DOHH2 (cell line): Measurements from ENCODE around the gene FOXN3.

Experiments used
- H3F3A ChIP-seq: fragments of 200-600 bp; sonication (generic), shearing (Covaris generic); 2 replicates; pipeline ENCODE4 v1.6.0; 2016; ENCODE audit warnings: antibody characterized with exemption, mild to moderate bottlenecking; ENCODE audit not compliant: control insufficient read depth, insufficient read depth
- H3K27ac ChIP-seq: fragments of 200-600 bp; sonication (generic); 2 replicates; pipeline ENCODE4 v1.5.1; 2014; ENCODE audit warnings: low read depth, mild to moderate bottlenecking, low read length, moderate library complexity
- H3K27me3 ChIP-seq: fragments of 200-600 bp; sonication (generic); 2 replicates; pipeline ENCODE4 v1.6.1; 2014; ENCODE audit warnings: mild to moderate bottlenecking, low read length, mixed read lengths; ENCODE audit not compliant: control insufficient read depth
- H3K36me3 ChIP-seq: fragments of 200-600 bp; sonication (generic); 2 replicates; pipeline ENCODE4 v1.6.1; 2014; ENCODE audit warnings: mild to moderate bottlenecking, low read length, moderate library complexity, mixed read lengths; ENCODE audit not compliant: control insufficient read depth
- H3K4me1 ChIP-seq: fragments of 200-600 bp; sonication (generic); 2 replicates; pipeline ENCODE4 v1.6.1; 2014; ENCODE audit warnings: mild to moderate bottlenecking, low read length, mixed read lengths; ENCODE audit not compliant: control insufficient read depth
- H3K4me2 ChIP-seq: fragments of 200-600 bp; sonication (generic); 2 replicates; pipeline ENCODE4 v1.6.0; 2014; ENCODE audit warnings: mild to moderate bottlenecking, low read length, moderate library complexity
- H3K4me3 ChIP-seq: fragments of 200-600 bp; sonication (generic); 2 replicates; pipeline ENCODE4 v1.5.1; 2014; ENCODE audit warnings: mild to moderate bottlenecking, low read length, mixed read lengths
- H3K79me2 ChIP-seq: fragments of 200-600 bp; sonication (generic); 2 replicates; pipeline ENCODE4 v1.6.1; 2014; ENCODE audit warnings: mild to moderate bottlenecking, low read length, mixed read lengths; ENCODE audit not compliant: control insufficient read depth
- H3K9me2 ChIP-seq: fragments of 200-600 bp; sonication (generic); replicated peaks from 2 replicates; pipeline ENCODE4 v1.6.1; 2014; ENCODE audit warnings: mild to moderate bottlenecking, low read length, mixed read lengths; ENCODE audit not compliant: control insufficient read depth
- H3K9me3 ChIP-seq: fragments of 200-600 bp; sonication (generic); 2 replicates; pipeline ENCODE4 v1.6.1; 2014; ENCODE audit warnings: antibody characterized with exemption, low read length, mixed read lengths; ENCODE audit not compliant: control insufficient read depth, insufficient read depth
- H4K20me1 ChIP-seq: fragments of 200-600 bp; sonication (generic); 2 replicates; pipeline ENCODE4 v1.6.0; 2014; ENCODE audit warnings: low read depth, mild to moderate bottlenecking, antibody characterized with exemption, low read length, moderate library complexity; ENCODE audit not compliant: control insufficient read depth, insufficient read depth
- EZH2phosphoT487 ChIP-seq: fragments of 200-600 bp; sonication (generic); IDR thresholded peaks from 2 replicates; pipeline ENCODE4 v1.6.1; 2017; ENCODE audit warnings: borderline replicate concordance, mild to moderate bottlenecking, antibody characterized with exemption, low read length, moderate library complexity, mixed read lengths
- TF ChIP-seq, protein P1 (sequence below): fragments of 200-600 bp; sonication (generic); IDR thresholded peaks from one replicate; pipeline ENCODE4 v1.5.1; 2014; ENCODE audit warnings: antibody characterized with exemption, mild to moderate bottlenecking, low read depth, low read length; ENCODE audit not compliant: poor library complexity, severe bottlenecking

Gene FOXN3

DNA sequence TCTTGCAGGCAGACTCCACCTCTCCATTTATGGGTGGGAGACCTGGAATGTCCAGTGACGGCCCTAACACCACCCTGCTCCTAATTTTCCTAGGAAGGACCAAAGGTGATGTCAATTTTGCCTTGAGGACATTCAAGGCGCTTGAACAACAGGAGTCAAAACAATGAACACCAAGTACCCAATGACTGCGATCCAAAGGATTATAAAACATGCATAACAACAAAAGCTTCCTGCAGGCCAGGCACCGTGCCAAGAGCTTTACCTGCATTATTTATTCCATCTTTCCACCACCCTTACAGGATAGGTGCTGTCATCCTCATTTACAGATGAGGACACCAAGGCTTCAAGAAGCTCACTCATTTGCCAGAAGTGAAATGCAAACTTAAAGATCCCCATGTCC is 15.2 kb upstream of the FOXN3 start:
- no peak overlapping the region for H3K27ac ChIP-seq

DNA sequence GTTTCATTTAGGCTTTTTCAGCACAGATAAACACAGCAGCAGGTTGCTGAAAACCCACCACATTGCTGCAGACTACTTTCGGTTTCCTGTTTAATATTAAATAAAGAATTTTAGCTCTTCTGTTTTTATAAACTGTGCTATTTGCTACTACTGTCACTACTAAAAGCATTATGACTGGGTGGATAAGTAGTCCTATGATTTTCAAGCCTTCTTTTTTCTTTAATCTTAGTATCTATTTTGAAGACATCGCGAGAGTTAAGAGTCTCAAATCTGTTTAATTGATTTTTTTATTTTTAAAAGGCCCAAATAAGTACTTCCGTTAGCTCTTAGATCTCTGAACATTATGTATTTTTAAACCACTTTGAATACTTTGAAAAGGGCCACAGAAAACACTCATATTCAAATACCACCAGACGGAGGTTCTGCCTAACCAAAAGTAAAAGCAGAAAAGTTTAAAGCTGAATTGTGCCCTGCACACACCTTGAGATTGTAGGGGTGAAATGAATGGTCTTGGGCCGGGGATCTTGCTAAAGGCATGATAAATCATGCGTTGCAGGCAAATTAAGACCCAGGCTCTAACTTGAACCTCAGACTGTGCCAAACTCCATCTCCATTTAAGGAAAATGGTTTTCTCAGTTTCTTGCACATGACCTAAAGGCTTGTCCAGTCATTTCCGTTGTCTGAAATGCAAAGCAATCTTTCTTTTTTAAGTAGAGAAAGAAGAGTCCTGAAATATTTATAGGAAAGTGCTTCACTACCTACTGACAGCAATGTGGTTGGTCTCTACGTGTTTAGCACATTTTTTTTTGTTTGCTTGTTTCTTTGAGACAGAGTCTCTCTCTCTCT is 13.6 kb upstream of the FOXN3 start:
- H3K36me3 ChIP-seq, result no peaks in the 10 kb centered on the region
- peak overlapping the region; percentile 68 for H3K4me3 ChIP-seq
- H3K79me2 ChIP-seq, result 0 out of 2 replicates have a peak, but pooled peaks cover 6% of the 10 kb centered on the region
- peak overlapping the region; percentile 75 for H3K4me2 ChIP-seq
- no peaks in the 10 kb centered on the region for H3K9me3 ChIP-seq
- H3K27me3 ChIP-seq, result peaks cover 2% of the 10 kb centered on the region; the same call in 1 of the 2 replicates
- H4K20me1 ChIP-seq, result no peaks in the 10 kb centered on the region
- peak overlapping the region; percentile 94 for H3K27ac ChIP-seq
- no peak for TF ChIP-seq EZH2phosphoT487
- TF ChIP-seq, protein P1, sequence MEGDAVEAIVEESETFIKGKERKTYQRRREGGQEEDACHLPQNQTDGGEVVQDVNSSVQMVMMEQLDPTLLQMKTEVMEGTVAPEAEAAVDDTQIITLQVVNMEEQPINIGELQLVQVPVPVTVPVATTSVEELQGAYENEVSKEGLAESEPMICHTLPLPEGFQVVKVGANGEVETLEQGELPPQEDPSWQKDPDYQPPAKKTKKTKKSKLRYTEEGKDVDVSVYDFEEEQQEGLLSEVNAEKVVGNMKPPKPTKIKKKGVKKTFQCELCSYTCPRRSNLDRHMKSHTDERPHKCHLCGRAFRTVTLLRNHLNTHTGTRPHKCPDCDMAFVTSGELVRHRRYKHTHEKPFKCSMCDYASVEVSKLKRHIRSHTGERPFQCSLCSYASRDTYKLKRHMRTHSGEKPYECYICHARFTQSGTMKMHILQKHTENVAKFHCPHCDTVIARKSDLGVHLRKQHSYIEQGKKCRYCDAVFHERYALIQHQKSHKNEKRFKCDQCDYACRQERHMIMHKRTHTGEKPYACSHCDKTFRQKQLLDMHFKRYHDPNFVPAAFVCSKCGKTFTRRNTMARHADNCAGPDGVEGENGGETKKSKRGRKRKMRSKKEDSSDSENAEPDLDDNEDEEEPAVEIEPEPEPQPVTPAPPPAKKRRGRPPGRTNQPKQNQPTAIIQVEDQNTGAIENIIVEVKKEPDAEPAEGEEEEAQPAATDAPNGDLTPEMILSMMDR, result no peak
- peaks cover 15% of the 10 kb centered on the region for H3F3A ChIP-seq
- H3K9me2 ChIP-seq, result no peaks in the 10 kb centered on the region
- peaks cover 64% of the 10 kb centered on the region for H3K4me1 ChIP-seq

More for the DNA sequence above, 15.2 kb upstream of the FOXN3 start:
- H3K4me2 ChIP-seq, result 0 out of 2 replicates have a peak overlapping the region, but pooled peaks have one; percentile 6
- no peak overlapping the region for H3K4me3 ChIP-seq
- H4K20me1 ChIP-seq, result no peaks in the 10 kb centered on the region
- peaks cover 58% of the 10 kb centered on the region for H3K4me1 ChIP-seq
- TF ChIP-seq EZH2phosphoT487, result no peak
- TF ChIP-seq, protein P1, result no peak
- H3K9me3 ChIP-seq, result no peaks in the 10 kb centered on the region
- no peaks in the 10 kb centered on the region for H3K36me3 ChIP-seq
- H3K27me3 ChIP-seq, result peaks cover 2% of the 10 kb centered on the region; the same call in 1 of the 2 replicates
- H3K9me2 ChIP-seq, result no peaks in the 10 kb centered on the region
- H3K79me2 ChIP-seq, result 0 out of 2 replicates have a peak, but pooled peaks cover 6% of the 10 kb centered on the region
- H3F3A ChIP-seq, result peaks cover 15% of the 10 kb centered on the region

DNA sequence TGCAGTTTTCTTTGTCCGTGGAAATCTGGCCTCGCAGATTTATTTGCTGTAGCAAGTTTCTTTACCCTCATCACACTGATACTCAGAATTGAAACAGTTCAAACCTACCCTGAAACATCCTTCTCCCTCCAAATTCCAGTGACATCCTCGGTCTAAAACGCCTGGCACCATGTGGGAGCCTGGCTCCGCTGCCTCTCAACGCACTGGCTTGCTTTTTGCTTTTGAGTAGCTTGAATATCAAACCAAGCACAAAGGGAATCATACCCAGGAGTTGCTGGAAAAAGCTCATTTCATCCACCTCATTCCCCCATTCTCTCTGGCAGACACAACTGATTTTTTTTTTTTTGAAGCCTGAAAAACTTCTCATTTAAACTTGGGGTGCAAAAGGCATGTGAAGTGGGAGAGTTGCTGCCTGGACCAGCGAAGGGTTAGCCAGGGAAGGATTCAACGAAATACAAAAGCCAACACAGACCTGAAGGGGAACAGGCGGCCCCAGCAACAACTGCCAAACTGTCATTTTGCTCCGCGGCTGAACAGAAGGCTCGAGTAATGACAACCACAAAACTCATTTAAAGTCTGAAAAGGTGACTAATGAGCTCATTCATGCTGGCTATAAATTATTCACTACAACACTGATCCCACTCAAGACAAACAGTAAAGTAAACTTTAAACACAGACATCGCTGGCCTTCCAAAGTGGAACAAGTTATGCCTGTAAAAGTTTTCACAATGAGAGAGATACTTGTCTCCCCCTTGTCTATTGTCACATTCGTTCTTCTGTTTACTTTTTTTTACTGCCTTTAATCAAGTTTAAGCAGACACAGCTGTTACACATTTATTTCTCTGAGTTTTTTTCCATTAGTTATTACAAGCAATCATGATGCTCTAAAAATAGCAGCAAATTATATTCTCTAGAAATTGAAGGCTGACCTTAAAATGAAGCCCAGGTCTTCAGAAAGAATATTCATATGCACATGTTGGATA is 12.5 kb upstream of the FOXN3 start:
- peak overlapping the region; percentile 68 for H3K4me3 ChIP-seq
- no peak for TF ChIP-seq EZH2phosphoT487
- TF ChIP-seq, protein P1, result no peak
- H3K79me2 ChIP-seq, result 0 out of 2 replicates have a peak, but pooled peaks cover 6% of the 10 kb centered on the region
- H3K4me2 ChIP-seq, result peak overlapping the region; percentile 75
- peaks cover 15% of the 10 kb centered on the region for H3F3A ChIP-seq
- no peaks in the 10 kb centered on the region for H4K20me1 ChIP-seq
- H3K27ac ChIP-seq, result peak overlapping the region; percentile 94
- H3K4me1 ChIP-seq, result peaks cover 67% of the 10 kb centered on the region
- H3K9me3 ChIP-seq, result no peaks in the 10 kb centered on the region
- H3K36me3 ChIP-seq, result no peaks in the 10 kb centered on the region
- H3K27me3 ChIP-seq, result peaks cover 2% of the 10 kb centered on the region; the same call in 1 of the 2 replicates
- H3K9me2 ChIP-seq, result no peaks in the 10 kb centered on the region
